Colonic mucosa (tissue), 4 donors: Measurements from ENCODE around the gene SRD5A3. TPM values are rescaled to one million over a fixed set of nuclear protein-coding genes. Genes with fewer than 3 reads are reported as not detected.

ENCODE experiments used
- DNase-seq: peaks from one replicate; pipeline ENCODE4 v3.0.0-alpha.2; 2020
- H3K27ac ChIP-seq: fragments of 200-600 bp; one replicate; pipeline ENCODE4 v1.8.0; 2021
- H3K27me3 ChIP-seq: fragments of 200-600 bp; one replicate; pipeline ENCODE4 v1.8.0; 2021
- H3K36me3 ChIP-seq: fragments of 200-600 bp; one replicate; pipeline ENCODE4 v1.8.0; 2021
- H3K4me1 ChIP-seq: fragments of 200-600 bp; one replicate; pipeline ENCODE4 v1.8.0; 2021; ENCODE audit warnings: mild to moderate bottlenecking
- H3K4me3 ChIP-seq: fragments of 200-600 bp; one replicate; pipeline ENCODE4 v1.8.0; 2021
- H3K9ac ChIP-seq, 2 donors: one replicate each; pipeline ENCODE4 v1.7.0; 2013; ENCODE audit warnings: control low read depth in 2 of 2, low read depth in 2 of 2, low read length in 2 of 2
- H3K9me3 ChIP-seq: fragments of 200-600 bp; one replicate; pipeline ENCODE4 v1.8.0; 2021
- CTCF ChIP-seq: fragments of 200-600 bp; IDR thresholded peaks from one replicate; pipeline ENCODE4 v1.8.0; 2022; ENCODE audit warnings: antibody characterized with exemption, mild to moderate bottlenecking
- intact Hi-C: fragments of 100-400 bp; cut with DNase I; formaldehyde crosslinking; loops from one replicate; pipeline ENCODE4 v1.14.1; 2022
- total RNA-seq, 2 donors: library from RNA; stranded (reverse); fragmentation: NEBNext Ultra II Directional in 1 of 2; extraction: Animal tissue kit (Norgen Biotek cat#: 25700) in 1 of 2; gene quantifications; one replicate each; pipeline ENCODE4 v1.2.1, GENCODE V29; 2021
- donor health status: healthy.
- donor health status: DM: no; HTN: no; CAD: no.
- donor health status: DM: no; HTN: no; CAD: no.

The SRD5A3 gene
- total RNA-seq, 2 donors from 2014 or later, result 18.8 to 22.2 TPM

DNA sequence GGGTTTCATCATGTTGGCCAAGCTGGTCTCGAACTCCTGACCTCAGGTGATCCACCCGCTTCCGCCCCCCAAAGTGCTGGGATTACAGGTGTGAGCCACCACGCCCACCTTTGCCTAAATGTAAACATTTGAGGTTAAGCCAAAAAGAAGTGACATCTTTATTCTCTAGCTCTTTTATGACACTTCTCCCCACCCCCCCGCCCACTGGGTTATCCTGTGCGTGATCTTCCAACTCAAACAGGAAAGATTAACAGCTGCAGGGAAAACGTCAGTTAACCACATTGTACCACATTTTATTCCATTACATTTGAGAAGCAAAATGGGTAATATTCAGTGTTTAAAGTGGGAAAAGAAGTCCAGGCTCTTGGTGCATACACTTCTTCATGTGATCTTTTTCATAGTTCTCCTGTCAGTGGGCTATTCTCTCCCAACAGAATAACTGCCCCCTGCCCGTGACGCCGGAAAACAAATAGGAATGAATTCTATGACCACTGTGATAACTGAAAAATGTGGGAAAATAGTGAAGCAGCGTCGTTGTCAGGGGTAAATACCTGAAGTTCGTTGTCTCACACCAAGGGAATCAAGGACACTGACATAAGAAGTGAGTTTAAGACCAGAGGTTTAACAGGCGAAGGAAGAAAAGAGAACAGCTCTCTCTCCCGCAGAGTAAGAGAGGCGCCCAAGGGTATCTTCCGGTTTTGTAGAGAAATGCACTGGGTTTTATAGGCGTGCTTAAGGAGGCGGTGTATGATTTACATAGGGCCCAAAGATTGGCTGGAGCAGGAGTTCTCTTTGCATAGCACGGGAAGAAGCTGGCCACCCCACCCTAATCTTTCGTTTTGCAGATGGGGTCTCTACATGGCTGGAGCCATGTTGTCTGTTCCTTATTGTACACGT, 9.7 kb upstream of the SRD5A3 start:
- intact Hi-C loops, result no loop called here

DNA sequence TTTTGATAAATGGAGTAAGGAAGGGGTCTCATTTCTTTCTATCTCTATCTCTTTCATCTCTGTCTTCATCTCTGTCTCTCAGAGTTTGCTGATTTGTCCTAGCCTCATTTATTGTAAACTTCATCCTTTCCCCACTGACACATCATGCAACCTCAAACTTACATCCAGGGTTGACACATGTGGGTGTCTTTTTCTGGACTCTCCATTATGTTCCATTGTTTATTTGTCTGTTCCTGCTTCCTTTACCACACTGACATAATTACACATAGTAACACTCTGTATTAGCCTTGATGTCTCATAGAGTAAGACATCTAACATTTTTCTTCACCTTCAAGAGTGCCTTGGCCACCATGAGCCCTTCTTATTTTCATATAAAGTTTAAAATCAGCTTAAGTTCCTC, 8.1 kb upstream of the SRD5A3 start:
- no peaks in the 10 kb centered on the region for H3K9me3 ChIP-seq
- H3K9ac ChIP-seq, result no peak overlapping the region
- H3K4me3 ChIP-seq, result no peak overlapping the region
- no peak for DNase-seq
- TF ChIP-seq CTCF, result no peak
- no peaks in the 10 kb centered on the region for H3K4me1 ChIP-seq
- intact Hi-C loops, result no loop called here
- H3K27me3 ChIP-seq, result no peaks in the 10 kb centered on the region
- no peak overlapping the region for H3K27ac ChIP-seq
- no peaks in the 10 kb centered on the region for H3K36me3 ChIP-seq

More for the DNA sequence above, 9.7 kb upstream of the SRD5A3 start:
- H3K4me1 ChIP-seq, result no peaks in the 10 kb centered on the region
- no peaks in the 10 kb centered on the region for H3K9me3 ChIP-seq
- H3K9ac ChIP-seq, result no peak overlapping the region
- no peak overlapping the region for H3K4me3 ChIP-seq
- no peak overlapping the region for H3K27ac ChIP-seq
- DNase-seq, result no peak
- no peaks in the 10 kb centered on the region for H3K36me3 ChIP-seq
- no peak for TF ChIP-seq CTCF
- H3K27me3 ChIP-seq, result no peaks in the 10 kb centered on the region

DNA sequence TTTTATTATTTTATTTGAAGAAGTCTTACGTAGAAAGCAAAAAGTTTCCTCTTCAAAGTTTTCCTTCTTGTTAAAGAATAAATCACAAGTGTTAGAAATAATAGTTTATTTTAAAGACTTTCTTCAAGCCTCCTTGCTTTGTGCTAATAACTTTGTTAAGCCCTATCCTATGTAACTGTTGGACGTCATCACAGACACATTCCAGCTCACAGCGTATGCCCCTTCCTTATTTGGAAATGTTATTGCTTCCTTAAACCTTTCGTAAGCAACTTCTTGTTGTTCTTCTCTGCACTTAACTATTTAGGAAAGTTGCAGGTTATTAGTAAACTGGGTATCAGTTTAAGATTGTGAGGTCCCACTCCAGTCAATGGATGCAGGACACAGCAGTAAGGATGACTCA, 7.6 kb upstream of the SRD5A3 start:
- no peak for TF ChIP-seq CTCF
- no peaks in the 10 kb centered on the region for H3K4me1 ChIP-seq
- no peaks in the 10 kb centered on the region for H3K27me3 ChIP-seq
- H3K36me3 ChIP-seq, result no peaks in the 10 kb centered on the region
- H3K27ac ChIP-seq, result no peak overlapping the region
- DNase-seq, result no peak
- H3K9me3 ChIP-seq, result no peaks in the 10 kb centered on the region
- intact Hi-C loops, result no loop called here
- no peak overlapping the region for H3K9ac ChIP-seq
- no peak overlapping the region for H3K4me3 ChIP-seq

DNA sequence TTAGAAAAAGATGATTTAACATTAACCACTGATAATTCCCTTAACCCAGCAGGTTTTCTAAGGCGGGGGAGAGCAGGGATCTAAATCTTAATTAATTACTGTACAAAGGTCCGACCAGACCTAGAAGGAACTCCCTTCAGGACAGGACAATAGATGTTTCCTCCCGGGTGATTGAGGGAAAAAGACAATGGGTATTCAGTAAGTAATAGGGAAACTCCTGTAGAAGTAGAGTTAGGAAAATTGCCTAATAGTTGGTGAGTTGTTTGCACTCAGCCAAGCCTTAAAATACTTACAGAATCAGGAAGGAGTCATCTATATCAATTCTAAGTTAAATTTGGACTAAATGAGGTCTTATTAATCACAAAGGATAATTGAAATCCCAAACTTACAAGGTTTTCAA, 5.8 kb upstream of the SRD5A3 start:
- no peak for DNase-seq
- H3K9me3 ChIP-seq, result no peaks in the 10 kb centered on the region
- no peak for TF ChIP-seq CTCF
- intact Hi-C loops, result loop anchor here (10.0 kb wide), 2 partner anchors 215 to 295 kb away; partner anchors contain the start of gene NMU
- H3K9ac ChIP-seq, result no peak overlapping the region
- no peak overlapping the region for H3K27ac ChIP-seq
- no peak overlapping the region for H3K4me3 ChIP-seq
- H3K36me3 ChIP-seq, result no peaks in the 10 kb centered on the region
- no peaks in the 10 kb centered on the region for H3K27me3 ChIP-seq
- no peaks in the 10 kb centered on the region for H3K4me1 ChIP-seq

- Histone ChIP-seq H3K27me3 (no peaks in the 10 kb centered on the region), H3K36me3 (no peaks in the 10 kb centered on the region), H3K27ac (no peak overlapping the region), H3K4me3 (no peak overlapping the region), H3K9me3 (no peaks in the 10 kb centered on the region), H3K9ac (no peak overlapping the region), H3K4me1 (no peaks in the 10 kb centered on the region)
- DNase-seq, result no peak
- intact Hi-C loops, result loop anchor here (10.0 kb wide), 2 partner anchors 211 to 291 kb away; partner anchors contain the start of gene NMU
- TF ChIP-seq CTCF, result no peak
Measured at GRCh38 chr4:55343887-55344286, 2.2 kb upstream of the SRD5A3 start.
